HepG2 (cell line): Measurements from ENCODE around the gene PTPA. TPM values are rescaled to one million over a fixed set of nuclear protein-coding genes. Genes with fewer than 3 reads are reported as not detected.

Source experiments
- ARID2 ChIP-seq: sonication (generic); formaldehyde crosslinking; IDR thresholded peaks from 2 replicates; pipeline ENCODE4 v1.8.1; 2022; ENCODE audit warnings: mild to moderate bottlenecking, missing genetic modification reagents, borderline replicate concordance
- ETV5 ChIP-seq: IDR thresholded peaks from 2 replicates; pipeline ENCODE4 v1.6.1; 2018; ENCODE audit warnings: missing biosample characterization, missing genetic modification reagents, inconsistent platforms, borderline replicate concordance
- GABPA ChIP-seq, 2 experiments: IDR thresholded peaks; 2 replicates each; pipeline ENCODE4 v1.6.1; 2011 to 2016; ENCODE audit warnings: low read depth in 2 of 2, low read length in 1 of 2, missing biosample characterization in 1 of 2, missing genetic modification characterization in 1 of 2
- GMEB2 ChIP-seq: IDR thresholded peaks from 2 replicates; pipeline ENCODE4 v1.6.1; 2016; ENCODE audit warnings: missing biosample characterization, missing genetic modification reagents, low read depth
- KLF11 ChIP-seq: IDR thresholded peaks from 2 replicates; pipeline ENCODE4 v1.6.1; 2016; ENCODE audit warnings: missing compliant biosample characterization
- NR3C1 ChIP-seq: sonication (generic); formaldehyde crosslinking; IDR thresholded peaks from 2 replicates; pipeline ENCODE4 v1.4.0; 2020; ENCODE audit warnings: missing genetic modification reagents
- RAD21 ChIP-seq: fragments of 450-650 bp; formaldehyde crosslinking; IDR thresholded peaks from 2 replicates; pipeline ENCODE4 v1.5.0; 2020; ENCODE audit warnings: mild to moderate bottlenecking
- RARG ChIP-seq: sonication (generic); formaldehyde crosslinking; IDR thresholded peaks from 2 replicates; pipeline ENCODE4 v1.4.0; 2020; ENCODE audit warnings: low read depth, mild to moderate bottlenecking, missing genetic modification reagents
- RORA ChIP-seq: sonication (generic); formaldehyde crosslinking; IDR thresholded peaks from 2 replicates; pipeline ENCODE4 v1.5.0; 2020; ENCODE audit warnings: mild to moderate bottlenecking, missing genetic modification reagents, moderate library complexity
- SOX6 ChIP-seq, 2 experiments: fragments of 450-650 bp in 1 of 2; sonication (generic) in 1 of 2; formaldehyde crosslinking in 1 of 2; IDR thresholded peaks; 2 replicates each; pipeline versions ENCODE4 v1.4.0 to v1.6.1; 2017 to 2020; ENCODE audit warnings: antibody characterized with exemption in 1 of 2, mild to moderate bottlenecking in 1 of 2, missing genetic modification reagents in 1 of 2
- SRSF9 ChIP-seq: fragments of 200-400 bp; formaldehyde crosslinking; IDR thresholded peaks from 2 replicates; pipeline ENCODE4 v1.6.1; 2018; ENCODE audit warnings: borderline replicate concordance, mild to moderate bottlenecking, low read depth, low read length; ENCODE audit not compliant: insufficient read depth, poor library complexity, severe bottlenecking
- TAF15 ChIP-seq: fragments of 200-400 bp; formaldehyde crosslinking; IDR thresholded peaks from one replicate; pipeline ENCODE4 v1.6.1; 2018; ENCODE audit warnings: mild to moderate bottlenecking, low read depth, low read length; ENCODE audit not compliant: poor library complexity, severe bottlenecking
- TEAD2 ChIP-seq: sonication (generic); formaldehyde crosslinking; IDR thresholded peaks from 2 replicates; pipeline ENCODE4 v1.9.0; 2021; ENCODE audit warnings: missing genetic modification reagents
- ZIK1 ChIP-seq: sonication (generic); formaldehyde crosslinking; IDR thresholded peaks from 2 replicates; pipeline ENCODE4 v1.5.0; 2020; ENCODE audit warnings: mild to moderate bottlenecking, low read depth, missing genetic modification reagents, borderline replicate concordance
- ZNF143 ChIP-seq: sonication (generic); formaldehyde crosslinking; IDR thresholded peaks from 2 replicates; pipeline ENCODE4 v1.4.0; 2020; ENCODE audit warnings: missing genetic modification reagents
- ZNF276 ChIP-seq: sonication (generic); formaldehyde crosslinking; IDR thresholded peaks from 2 replicates; pipeline ENCODE4 v1.4.0; 2020; ENCODE audit warnings: mild to moderate bottlenecking, low read depth, missing genetic modification reagents
- ZNF292 ChIP-seq: sonication (generic); formaldehyde crosslinking; IDR thresholded peaks from 2 replicates; pipeline ENCODE4 v1.8.1; 2022; ENCODE audit warnings: mild to moderate bottlenecking, low read depth, missing genetic modification reagents, borderline replicate concordance
- ZNF644 ChIP-seq: IDR thresholded peaks from 2 replicates; pipeline ENCODE4 v1.6.1; 2016; ENCODE audit warnings: low read depth
- polyA plus RNA-seq, 8 experiments: library from polyadenylated mRNA; depleted of rRNA in 3 of 8; stranded (reverse) in 7 of 8; unstranded in 1 of 8; fragments of >200 nt; fragmentation: Illumina TruSeq in 4 of 8; extraction: Trizol in 4 of 8; gene quantifications; 2 replicates each; pipeline versions ENCODE4 v1.2.1 to v1.2.3, GENCODE V29; 2011 to 2016; ENCODE audit warnings: low read depth in 4 of 8, missing spikeins in 1 of 8, mixed read lengths in 1 of 8; ENCODE audit not compliant: insufficient read depth in 1 of 8
- total RNA-seq, 5 experiments: library from RNA; depleted of rRNA; stranded (reverse); fragments of >200 nt; fragmentation: Illumina TruSeq; extraction: Trizol; gene quantifications; 2 replicates each; pipeline ENCODE4 v1.2.3, GENCODE V29; 2016; ENCODE audit warnings: low read depth in 1 of 5
- TF ChIP-seq, protein P1 (sequence below): IDR thresholded peaks from 2 replicates; pipeline ENCODE4 v1.6.1; 2012; ENCODE audit warnings: low read length, improper control_type of control experiment
- TF ChIP-seq, protein P2 (sequence below): sonication (generic); formaldehyde crosslinking; IDR thresholded peaks from 2 replicates; pipeline ENCODE4 v1.5.0; 2020; ENCODE audit warnings: mild to moderate bottlenecking, missing genetic modification reagents

Gene PTPA
- total and polyA plus RNA-seq, 2 of the 13 experiments (the other 11 are each of a cell fraction or from before 2014, with no cell fraction given), result 79.3 to 105 TPM

GRCh38 chr9:129174102-129174723 lies 63.0 kb downstream of the PTPA start (continued):
- TF ChIP-seq, protein P1, sequence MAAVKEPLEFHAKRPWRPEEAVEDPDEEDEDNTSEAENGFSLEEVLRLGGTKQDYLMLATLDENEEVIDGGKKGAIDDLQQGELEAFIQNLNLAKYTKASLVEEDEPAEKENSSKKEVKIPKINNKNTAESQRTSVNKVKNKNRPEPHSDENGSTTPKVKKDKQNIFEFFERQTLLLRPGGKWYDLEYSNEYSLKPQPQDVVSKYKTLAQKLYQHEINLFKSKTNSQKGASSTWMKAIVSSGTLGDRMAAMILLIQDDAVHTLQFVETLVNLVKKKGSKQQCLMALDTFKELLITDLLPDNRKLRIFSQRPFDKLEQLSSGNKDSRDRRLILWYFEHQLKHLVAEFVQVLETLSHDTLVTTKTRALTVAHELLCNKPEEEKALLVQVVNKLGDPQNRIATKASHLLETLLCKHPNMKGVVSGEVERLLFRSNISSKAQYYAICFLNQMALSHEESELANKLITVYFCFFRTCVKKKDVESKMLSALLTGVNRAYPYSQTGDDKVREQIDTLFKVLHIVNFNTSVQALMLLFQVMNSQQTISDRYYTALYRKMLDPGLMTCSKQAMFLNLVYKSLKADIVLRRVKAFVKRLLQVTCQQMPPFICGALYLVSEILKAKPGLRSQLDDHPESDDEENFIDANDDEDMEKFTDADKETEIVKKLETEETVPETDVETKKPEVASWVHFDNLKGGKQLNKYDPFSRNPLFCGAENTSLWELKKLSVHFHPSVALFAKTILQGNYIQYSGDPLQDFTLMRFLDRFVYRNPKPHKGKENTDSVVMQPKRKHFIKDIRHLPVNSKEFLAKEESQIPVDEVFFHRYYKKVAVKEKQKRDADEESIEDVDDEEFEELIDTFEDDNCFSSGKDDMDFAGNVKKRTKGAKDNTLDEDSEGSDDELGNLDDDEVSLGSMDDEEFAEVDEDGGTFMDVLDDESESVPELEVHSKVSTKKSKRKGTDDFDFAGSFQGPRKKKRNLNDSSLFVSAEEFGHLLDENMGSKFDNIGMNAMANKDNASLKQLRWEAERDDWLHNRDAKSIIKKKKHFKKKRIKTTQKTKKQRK, result no peak
- TF ChIP-seq ETV5 (CRISPR knock-in tag) (no peak; the same call in 1 of the 2 replicates), GMEB2 (no peak), TEAD2 (CRISPR knock-in tag) (0 out of 2 replicates have a peak, but pooled peaks have one; percentile 23), TAF15 (no peak), ARID2 (CRISPR knock-in tag) (no peak), ZIK1 (CRISPR knock-in tag) (no peak), RARG (CRISPR knock-in tag) (no peak), SRSF9 (no peak), GABPA (IDR thresholded peaks at IDR 0.05; ENCODE audit: low read depth, low read length) (no peak), GABPA (CRISPR knock-in tag; IDR thresholded peaks at IDR 0.05; ENCODE audit: low read depth) (no peak), NR3C1 (CRISPR knock-in tag) (no peak), ZNF276 (CRISPR knock-in tag) (no peak; the same call in 1 of the 2 replicates), ZNF292 (CRISPR knock-in tag) (no peak), SOX6 (IDR thresholded peaks at IDR 0.05) (no peak), SOX6 (CRISPR knock-in tag; IDR thresholded peaks at IDR 0.05) (peak; percentile 52), RAD21 (CRISPR knock-in tag) (peak; percentile 81), ZNF143 (CRISPR knock-in tag) (no peak), KLF11 (CRISPR knock-in tag) (no peak), ZNF644 (CRISPR knock-in tag) (no peak), RORA (CRISPR knock-in tag) (no peak)
- TF ChIP-seq, protein P2, sequence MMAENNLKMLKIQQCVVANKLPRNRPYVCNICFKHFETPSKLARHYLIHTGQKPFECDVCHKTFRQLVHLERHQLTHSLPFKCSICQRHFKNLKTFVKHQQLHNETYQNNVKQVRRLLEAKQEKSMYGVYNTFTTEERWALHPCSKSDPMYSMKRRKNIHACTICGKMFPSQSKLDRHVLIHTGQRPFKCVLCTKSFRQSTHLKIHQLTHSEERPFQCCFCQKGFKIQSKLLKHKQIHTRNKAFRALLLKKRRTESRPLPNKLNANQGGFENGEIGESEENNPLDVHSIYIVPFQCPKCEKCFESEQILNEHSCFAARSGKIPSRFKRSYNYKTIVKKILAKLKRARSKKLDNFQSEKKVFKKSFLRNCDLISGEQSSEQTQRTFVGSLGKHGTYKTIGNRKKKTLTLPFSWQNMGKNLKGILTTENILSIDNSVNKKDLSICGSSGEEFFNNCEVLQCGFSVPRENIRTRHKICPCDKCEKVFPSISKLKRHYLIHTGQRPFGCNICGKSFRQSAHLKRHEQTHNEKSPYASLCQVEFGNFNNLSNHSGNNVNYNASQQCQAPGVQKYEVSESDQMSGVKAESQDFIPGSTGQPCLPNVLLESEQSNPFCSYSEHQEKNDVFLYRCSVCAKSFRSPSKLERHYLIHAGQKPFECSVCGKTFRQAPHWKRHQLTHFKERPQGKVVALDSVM (CRISPR knock-in tag), result 0 out of 2 replicates have a peak, but pooled peaks have one; percentile 22
